Parathyroid adenoma (tissue), 2 donors: ENCODE results near the gene ATP11B.

Source experiments
- H2AFZ ChIP-seq: fragments of 300-600 bp; sonication (generic); one replicate; pipeline ENCODE4 v1.7.0; 2017; ENCODE audit warnings: antibody characterized with exemption, mild to moderate bottlenecking
- H3K27ac ChIP-seq: fragments of 300-600 bp; sonication (generic); one replicate; pipeline ENCODE4 v1.7.0; 2017
- H3K27me3 ChIP-seq: fragments of 300-600 bp; sonication (generic); one replicate; pipeline ENCODE4 v1.7.0; 2017; ENCODE audit warnings: low read length; ENCODE audit not compliant: control insufficient read depth, insufficient read depth
- H3K36me3 ChIP-seq: fragments of 300-600 bp; sonication (generic); one replicate; pipeline ENCODE4 v1.7.0; 2017; ENCODE audit warnings: low read length; ENCODE audit not compliant: control insufficient read depth, insufficient read depth
- H3K4me1 ChIP-seq: fragments of 300-600 bp; sonication (generic); one replicate; pipeline ENCODE4 v1.7.0; 2017; ENCODE audit warnings: control low read depth
- H3K4me2 ChIP-seq: fragments of 300-600 bp; sonication (generic); one replicate; pipeline ENCODE4 v1.7.0; 2017; ENCODE audit warnings: low read length
- H3K4me3 ChIP-seq: fragments of 300-600 bp; sonication (generic); one replicate; pipeline ENCODE4 v1.7.0; 2017; ENCODE audit warnings: low read depth, low read length
- H3K79me2 ChIP-seq: fragments of 300-600 bp; sonication (generic); one replicate; pipeline ENCODE4 v1.7.0; 2017; ENCODE audit warnings: control low read depth
- H3K9ac ChIP-seq: fragments of 300-600 bp; sonication (generic); one replicate; pipeline ENCODE4 v1.7.0; 2017; ENCODE audit warnings: mild to moderate bottlenecking
- H3K9me3 ChIP-seq: fragments of 300-600 bp; sonication (generic); one replicate; pipeline ENCODE4 v1.7.0; 2017; ENCODE audit warnings: low read length; ENCODE audit not compliant: control insufficient read depth
- CTCF ChIP-seq: fragments of 300-600 bp; sonication (generic); IDR thresholded peaks from one replicate; pipeline ENCODE4 v1.7.0; 2017; ENCODE audit warnings: antibody characterized with exemption, mild to moderate bottlenecking
- donor health status: primary hyperparathyroidism.

The ATP11B gene

GRCh38 chr3:182910936-182911781 is 117.9 kb downstream of the ATP11B start:
- Histone ChIP-seq H2AFZ (no peak overlapping the region), H3K27ac (no peak overlapping the region), H3K4me2 (no peak overlapping the region), H3K79me2 (no peaks in the 10 kb centered on the region), H3K9me3 (no peaks in the 10 kb centered on the region), H3K4me3 (no peak overlapping the region), H3K9ac (no peak overlapping the region), H3K36me3 (no peaks in the 10 kb centered on the region), H3K27me3 (no peaks in the 10 kb centered on the region), H3K4me1 (no peaks in the 10 kb centered on the region)
- no peak for TF ChIP-seq CTCF

- no peak overlapping the region for H3K9ac ChIP-seq
- H3K36me3 ChIP-seq, result no peaks in the 10 kb centered on the region
- no peak overlapping the region for H2AFZ ChIP-seq
- no peak for TF ChIP-seq CTCF
- H3K79me2 ChIP-seq, result no peaks in the 10 kb centered on the region
- H3K27me3 ChIP-seq, result no peaks in the 10 kb centered on the region
- no peak overlapping the region for H3K4me3 ChIP-seq
- no peaks in the 10 kb centered on the region for H3K9me3 ChIP-seq
- H3K4me2 ChIP-seq, result no peak overlapping the region
- no peak overlapping the region for H3K27ac ChIP-seq
- H3K4me1 ChIP-seq, result no peaks in the 10 kb centered on the region
Measured at GRCh38 chr3:182911782-182912111, 118.4 kb downstream of the ATP11B start.

- Histone ChIP-seq H3K36me3 (no peaks in the 10 kb centered on the region), H3K4me2 (no peak overlapping the region), H3K27ac (no peak overlapping the region), H3K4me1 (no peaks in the 10 kb centered on the region), H2AFZ (no peak overlapping the region), H3K27me3 (no peaks in the 10 kb centered on the region), H3K9me3 (no peaks in the 10 kb centered on the region), H3K9ac (no peak overlapping the region), H3K79me2 (no peaks in the 10 kb centered on the region), H3K4me3 (no peak overlapping the region)
- no peak for TF ChIP-seq CTCF
Measured at GRCh38 chr3:182912474-182912873, 119.2 kb downstream of the ATP11B start.

- H3K9ac ChIP-seq, result no peak overlapping the region
Measured at GRCh38 chr3:182913889-182914288, 120.6 kb downstream of the ATP11B start.

More at GRCh38 chr3:182913889-182914288, 120.6 kb downstream of the ATP11B start:
- Histone ChIP-seq H3K79me2 (no peaks in the 10 kb centered on the region), H3K4me1 (no peaks in the 10 kb centered on the region), H3K36me3 (no peaks in the 10 kb centered on the region), H3K4me2 (no peak overlapping the region), H3K27ac (no peak overlapping the region), H3K27me3 (no peaks in the 10 kb centered on the region), H3K9me3 (no peaks in the 10 kb centered on the region), H3K4me3 (no peak overlapping the region), H2AFZ (no peak overlapping the region)
- no peak for TF ChIP-seq CTCF
